Brain microvascular endothelial cell (primary cell): ENCODE data around the gene MMP24.

Experiments used
- DNase-seq: peaks from one replicate; pipeline ENCODE4 v3.0.0-alpha.2; 2020
- H3K27ac ChIP-seq: fragments of 250-450 bp; sonication (Bioruptor Pico); 2 replicates; pipeline ENCODE4 v1.5.1; 2020; ENCODE audit warnings: mild to moderate bottlenecking, moderate library complexity
- H3K27me3 ChIP-seq: fragments of 250-450 bp; sonication (Bioruptor Pico); replicated peaks from 2 replicates; pipeline ENCODE4 v1.5.1; 2020; ENCODE audit warnings: mild to moderate bottlenecking
- H3K36me3 ChIP-seq: fragments of 250-450 bp; sonication (Bioruptor Pico); replicated peaks from 2 replicates; pipeline ENCODE4 v1.5.1; 2020; ENCODE audit warnings: mild to moderate bottlenecking
- H3K4me3 ChIP-seq: 2 replicates; pipeline ENCODE4 v1.5.1; 2011; ENCODE audit warnings: low read depth, mild to moderate bottlenecking, control low read depth, low read length, moderate library complexity
- in situ Hi-C: cut with HindIII; loops from 2 replicates; pipeline ENCODE4 v1.10.0; 2017; ENCODE audit warnings: low sequenced_read_pairs, low pct_ligation_motif_present
- TF ChIP-seq, protein P1 (sequence below): IDR thresholded peaks from 2 replicates; pipeline ENCODE4 v1.5.1; 2011; ENCODE audit warnings: low read depth, mild to moderate bottlenecking, moderate library complexity, low read length, control low read depth, inconsistent platforms; ENCODE audit errors: missing control alignments

Gene MMP24

DNA sequence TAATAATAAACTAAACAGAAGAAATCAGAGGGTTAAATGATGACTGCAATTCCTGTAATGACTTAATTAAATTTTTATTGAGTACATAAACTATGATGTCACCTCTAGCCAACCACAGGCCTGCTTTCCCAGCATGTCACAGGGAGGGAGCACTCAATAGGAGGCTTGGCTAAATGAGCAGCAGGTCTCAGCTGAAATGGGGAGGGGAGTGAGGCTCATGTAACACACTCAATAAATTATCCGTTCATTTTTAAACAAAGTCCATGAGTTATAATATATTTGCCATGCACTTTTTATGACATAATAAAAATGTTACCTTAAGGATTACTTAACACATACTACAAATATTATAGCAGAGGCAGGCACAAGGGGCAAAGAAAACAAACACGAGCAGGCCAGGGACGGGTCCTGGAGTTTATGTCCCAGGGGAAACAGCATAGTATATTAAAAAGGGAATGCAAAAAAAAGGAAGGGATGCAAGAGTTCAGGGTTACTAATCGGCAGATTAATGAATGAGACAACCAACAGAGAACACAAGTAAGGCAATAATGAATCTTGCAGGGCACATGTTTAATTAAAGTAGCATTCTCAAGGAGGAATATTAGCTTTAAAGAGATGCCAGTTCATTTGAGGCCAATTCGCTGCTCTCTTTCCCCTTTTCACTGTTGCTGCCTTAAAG, 92.8 kb downstream of the MMP24 start:
- DNase-seq = peak; percentile 69
- no peaks in the 10 kb centered on the region for H3K27me3 ChIP-seq
- H3K4me3 ChIP-seq = no peak overlapping the region
- TF ChIP-seq, protein P1, sequence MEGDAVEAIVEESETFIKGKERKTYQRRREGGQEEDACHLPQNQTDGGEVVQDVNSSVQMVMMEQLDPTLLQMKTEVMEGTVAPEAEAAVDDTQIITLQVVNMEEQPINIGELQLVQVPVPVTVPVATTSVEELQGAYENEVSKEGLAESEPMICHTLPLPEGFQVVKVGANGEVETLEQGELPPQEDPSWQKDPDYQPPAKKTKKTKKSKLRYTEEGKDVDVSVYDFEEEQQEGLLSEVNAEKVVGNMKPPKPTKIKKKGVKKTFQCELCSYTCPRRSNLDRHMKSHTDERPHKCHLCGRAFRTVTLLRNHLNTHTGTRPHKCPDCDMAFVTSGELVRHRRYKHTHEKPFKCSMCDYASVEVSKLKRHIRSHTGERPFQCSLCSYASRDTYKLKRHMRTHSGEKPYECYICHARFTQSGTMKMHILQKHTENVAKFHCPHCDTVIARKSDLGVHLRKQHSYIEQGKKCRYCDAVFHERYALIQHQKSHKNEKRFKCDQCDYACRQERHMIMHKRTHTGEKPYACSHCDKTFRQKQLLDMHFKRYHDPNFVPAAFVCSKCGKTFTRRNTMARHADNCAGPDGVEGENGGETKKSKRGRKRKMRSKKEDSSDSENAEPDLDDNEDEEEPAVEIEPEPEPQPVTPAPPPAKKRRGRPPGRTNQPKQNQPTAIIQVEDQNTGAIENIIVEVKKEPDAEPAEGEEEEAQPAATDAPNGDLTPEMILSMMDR = no peak
- in situ Hi-C loops = no loop called here
- no peaks in the 10 kb centered on the region for H3K36me3 ChIP-seq
- peak overlapping the region; percentile 99 for H3K27ac ChIP-seq

DNA sequence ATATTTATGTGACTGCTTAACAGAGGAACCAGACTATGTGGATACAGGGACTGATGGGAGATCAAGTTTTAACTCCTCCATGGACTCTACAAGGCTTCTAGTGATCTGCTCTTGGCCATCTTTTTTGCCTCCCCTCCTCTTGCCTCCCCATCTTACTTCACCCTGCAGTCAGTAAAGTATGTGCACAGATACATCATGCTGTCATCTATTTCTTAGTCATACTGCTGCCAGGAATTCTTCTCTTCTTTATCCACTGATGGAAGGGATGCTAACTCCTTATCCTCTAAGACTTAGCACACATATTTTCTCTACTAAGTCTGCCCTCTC, 93.3 kb downstream of the MMP24 start:
- H3K4me3 ChIP-seq = no peak overlapping the region

DNA sequence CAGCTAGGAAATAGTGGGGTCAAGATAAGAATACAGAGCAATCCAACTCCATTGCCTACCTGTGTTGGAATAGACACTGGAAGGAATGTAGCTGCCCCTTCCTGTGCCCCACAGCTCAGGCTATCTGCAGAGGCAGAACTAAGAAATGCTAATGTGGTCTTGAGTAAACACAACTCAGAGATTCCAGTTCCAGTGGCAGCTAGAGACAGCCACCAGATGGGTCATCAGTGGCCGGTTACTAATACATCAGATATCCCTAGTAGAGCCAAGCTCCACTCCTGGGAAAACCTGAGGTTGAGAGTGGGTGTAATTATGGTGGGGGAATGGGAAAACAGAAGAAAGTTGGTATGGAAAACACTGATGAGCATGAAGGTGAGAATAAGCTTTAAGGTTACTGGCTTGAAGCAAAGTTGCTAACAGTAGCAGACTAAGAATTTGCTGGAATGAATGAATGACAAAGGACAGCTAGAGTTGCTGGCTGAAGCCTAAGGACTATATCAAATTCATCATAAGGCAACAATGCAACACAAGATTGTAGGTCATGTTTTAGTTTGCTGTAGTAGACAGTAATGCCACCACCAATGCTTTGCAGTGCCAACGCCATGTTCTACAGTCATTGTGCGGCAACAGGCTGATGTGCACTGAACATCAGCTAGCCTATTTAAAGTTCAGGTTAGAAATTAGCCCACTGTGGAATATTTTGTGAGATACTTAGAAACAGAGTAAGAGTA, 94.1 kb downstream of the MMP24 start:
- TF ChIP-seq, protein P1 = no peak
- DNase-seq = peak; percentile 95
- in situ Hi-C loops = no loop called here
- Histone ChIP-seq H3K36me3 (no peaks in the 10 kb centered on the region), H3K27ac (peak overlapping the region; percentile 99), H3K4me3 (no peak overlapping the region), H3K27me3 (no peaks in the 10 kb centered on the region)

More for the DNA sequence above, 93.3 kb downstream of the MMP24 start:
- TF ChIP-seq, protein P1 = no peak
- Histone ChIP-seq H3K36me3 (no peaks in the 10 kb centered on the region), H3K27me3 (no peaks in the 10 kb centered on the region), H3K27ac (peak overlapping the region; percentile 99)
- DNase-seq = peak; percentile 56
- in situ Hi-C loops = no loop called here

GRCh38 chr20:35325401-35325800, 98.9 kb downstream of the MMP24 start:
- Histone ChIP-seq H3K4me3 (no peak overlapping the region), H3K36me3 (no peaks in the 10 kb centered on the region), H3K27ac (no peak overlapping the region), H3K27me3 (no peaks in the 10 kb centered on the region)
- TF ChIP-seq, protein P1 = no peak
- no peak for DNase-seq
- in situ Hi-C loops = no loop called here

GRCh38 chr20:35326021-35326739, 99.7 kb downstream of the MMP24 start:
- H3K27ac ChIP-seq = peak overlapping the region; percentile 51
- TF ChIP-seq, protein P1 = no peak
- no peaks in the 10 kb centered on the region for H3K36me3 ChIP-seq
- H3K27me3 ChIP-seq = no peaks in the 10 kb centered on the region
- in situ Hi-C loops = no loop called here
- no peak for DNase-seq
- no peak overlapping the region for H3K4me3 ChIP-seq
